Upper lobe of left lung (tissue), 6 donors: ENCODE measurements around the gene OBSCN. TPM values are rescaled to one million over a fixed set of nuclear protein-coding genes. Genes with fewer than 3 reads are reported as not detected.
"Not testable (repeated sequence)": the region's sequence is repeated elsewhere in the genome, so short reads cannot be mapped to it uniquely, and the experiment has no call there.

ENCODE experiments used
- ATAC-seq, 2 donors: fragments of 200-7000 bp; cut with Tn5 transposase; one replicate each; pipeline ENCODE4 v1.9.1; 2022; ENCODE audit warnings: mild to moderate bottlenecking in 2 of 2, moderate library complexity in 2 of 2; ENCODE audit not compliant: low FRiP score in 2 of 2
- DNase-seq, 2 donors: peaks; one replicate each; pipeline ENCODE4 v3.0.0-alpha.2; 2019 to 2020
- H3K27ac ChIP-seq, 4 donors: fragments of 200-600 bp; sonication (generic); one replicate each; pipeline ENCODE4 v1.5.1; 2016 to 2019
- H3K27me3 ChIP-seq, 4 donors: fragments of 200-600 bp; sonication (generic); one replicate each; pipeline ENCODE4 v1.5.1; 2017 to 2019
- H3K36me3 ChIP-seq, 4 donors: fragments of 200-600 bp; sonication (generic); one replicate each; pipeline ENCODE4 v1.5.1; 2016 to 2019
- H3K4me1 ChIP-seq, 4 donors: fragments of 200-600 bp; sonication (generic); one replicate each; pipeline ENCODE4 v1.5.1; 2018 to 2019
- H3K4me3 ChIP-seq, 4 donors: fragments of 200-600 bp; sonication (generic); one replicate each; pipeline ENCODE4 v1.5.1; 2017 to 2019; ENCODE audit warnings: mild to moderate bottlenecking in 2 of 4, moderate library complexity in 1 of 4
- H3K9me3 ChIP-seq, 4 donors: fragments of 200-600 bp; sonication (generic); one replicate each; pipeline ENCODE4 v1.5.1; 2018 to 2019
- CTCF ChIP-seq, 6 experiments: fragments of 450-650 bp in 4 of 6; fragments of 200-600 bp in 2 of 6; sonication (generic) in 2 of 6; IDR thresholded peaks; one replicate each; pipeline ENCODE4 v1.5.1; 2016 to 2019; ENCODE audit warnings: antibody characterized with exemption in 6 of 6
- EP300 ChIP-seq, 4 donors: sonication (generic); formaldehyde crosslinking; IDR thresholded peaks; one replicate each; pipeline ENCODE4 v1.5.1; 2017; ENCODE audit warnings: antibody characterized with exemption in 4 of 4, control low read depth in 2 of 4
- POLR2A ChIP-seq, 4 donors: fragments of 450-650 bp; IDR thresholded peaks; one replicate each; pipeline ENCODE4 v1.5.1; 2016 to 2017; ENCODE audit warnings: antibody characterized with exemption in 4 of 4, mild to moderate bottlenecking in 2 of 4
- POLR2AphosphoS5 ChIP-seq, 2 donors: sonication (generic); formaldehyde crosslinking; IDR thresholded peaks; one replicate each; pipeline ENCODE4 v1.5.1; 2017; ENCODE audit warnings: antibody characterized with exemption in 2 of 2
- WGBS, 2 donors: methylation state at CpG; one replicate each; pipeline ENCODE4 v1.1.5; 2017 to 2018; 5-methylcytosine and 5-hydroxymethylcytosine counted together
- total RNA-seq, 6 donors: library from RNA; depleted of rRNA in 4 of 6; stranded (reverse); fragments of >200 nt in 4 of 6; gene quantifications; one replicate each; pipeline versions ENCODE4 v1.1.0 to v1.2.1, GENCODE V29; 2016 to 2021
- donor health status: DM: no; HTN: no; CAD: no; lungs with moderate emphysema.
- donor health status: DM: no; HTN: yes; CAD: no; lungs with severe emphysema.

The OBSCN gene
- total RNA-seq, 6 donors from 2014 or later = 15.7 to 160 (median 47.0) TPM

GRCh38 chr1:228225740-228226139 lies 17.9 kb downstream of the OBSCN start:
- Histone ChIP-seq H3K27ac (no peak overlapping the region), H3K27me3 (no peaks in the 10 kb centered on the region), H3K4me3 (no peak overlapping the region), H3K4me1 (peaks cover 0 to 6% (median 0%) of the 10 kb centered on the region in 4 donors), H3K9me3 (peaks cover 4 to 17% (median 12%) of the 10 kb centered on the region in 4 donors), H3K36me3 (peaks cover 0 to 29% (median 26%) of the 10 kb centered on the region in 4 donors)
- no peak for DNase-seq
- 42 to 43% methylated on average over 2 of the region's 2 CpGs for WGBS, 2 donors
- no peak for TF ChIP-seq EP300 (IDR thresholded peaks at IDR 0.05)
- no peak for TF ChIP-seq CTCF (IDR thresholded peaks at IDR 0.05)
- TF ChIP-seq POLR2AphosphoS5 (IDR thresholded peaks at IDR 0.05) = no peak
- TF ChIP-seq POLR2A (IDR thresholded peaks at IDR 0.05) = no peak
- no peak for ATAC-seq

GRCh38 chr1:228226141-228226874 lies 18.5 kb downstream of the OBSCN start:
- 95 to 98% methylated on average over 4 to 7 of the region's 7 CpGs for WGBS, 2 donors
- Histone ChIP-seq H3K27me3 (no peaks in the 10 kb centered on the region), H3K27ac (no peak overlapping the region), H3K9me3 (peaks cover 4 to 17% (median 12%) of the 10 kb centered on the region in 4 donors), H3K4me3 (no peak overlapping the region), H3K4me1 (peaks cover 0 to 6% (median 0%) of the 10 kb centered on the region in 4 donors), H3K36me3 (peaks cover 0 to 29% (median 24%) of the 10 kb centered on the region in 4 donors)
- TF ChIP-seq EP300 (IDR thresholded peaks at IDR 0.05) (no peak), CTCF (IDR thresholded peaks at IDR 0.05) (no peak), POLR2A (IDR thresholded peaks at IDR 0.05) (no peak), POLR2AphosphoS5 (IDR thresholded peaks at IDR 0.05) (no peak)
- DNase-seq (no peak), ATAC-seq (no peak)

GRCh38 chr1:228226956-228227791 lies 19.3 kb downstream of the OBSCN start:
- peaks cover 0 to 6% (median 0%) of the 10 kb centered on the region in 4 donors for H3K4me1 ChIP-seq
- H3K9me3 ChIP-seq = peaks cover 4 to 17% (median 12%) of the 10 kb centered on the region in 4 donors
- H3K4me3 ChIP-seq = no peak overlapping the region
- no peaks in the 10 kb centered on the region for H3K27me3 ChIP-seq
- peaks cover 0 to 33% (median 25%) of the 10 kb centered on the region in 4 donors for H3K36me3 ChIP-seq
- TF ChIP-seq CTCF (IDR thresholded peaks at IDR 0.05) (no peak), POLR2A (IDR thresholded peaks at IDR 0.05) (no peak), EP300 (IDR thresholded peaks at IDR 0.05) (no peak), POLR2AphosphoS5 (IDR thresholded peaks at IDR 0.05) (no peak)
- DNase-seq (peak in 1 of 2 donors; percentile 24), ATAC-seq (no peak)
- WGBS, 2 donors = 61 to 73% methylated on average over 4 to 10 of the region's 10 CpGs
- H3K27ac ChIP-seq = peak overlapping the region in 1 of 4 donors; percentile 27

- H3K4me1 ChIP-seq, ATAC-seq, H3K4me3 ChIP-seq, H3K27me3 ChIP-seq, DNase-seq: not testable (repeated sequence)
- peak overlapping the region in 1 of 4 donors; percentile 54 for H3K27ac ChIP-seq
- peaks cover 4 to 22% (median 12%) of the 10 kb centered on the region in 4 donors for H3K9me3 ChIP-seq
- H3K36me3 ChIP-seq = peaks cover 0 to 36% (median 28%) of the 10 kb centered on the region in 4 donors
- WGBS, 2 donors = 97 to 100% methylated on average over 4 to 5 of the region's 5 CpGs
Measured at GRCh38 chr1:228228147-228228546, 20.3 kb downstream of the OBSCN start.

- peak in 1 of 2 donors; percentile 48 for TF ChIP-seq POLR2AphosphoS5 (IDR thresholded peaks at IDR 0.05)
- TF ChIP-seq EP300 (IDR thresholded peaks at IDR 0.05) = no peak
- DNase-seq (no peak), ATAC-seq (no peak)
- 69 to 87% methylated on average over 5 of the region's 5 CpGs for WGBS, 2 donors
- Histone ChIP-seq H3K9me3 (peaks cover 4 to 23% (median 12%) of the 10 kb centered on the region in 4 donors), H3K4me3 (no peak overlapping the region), H3K27me3 (no peaks in the 10 kb centered on the region), H3K36me3 (peaks cover 0 to 36% (median 28%) of the 10 kb centered on the region in 4 donors), H3K4me1 (peaks cover 0 to 6% (median 0%) of the 10 kb centered on the region in 4 donors), H3K27ac (peak overlapping the region in 1 of 4 donors; percentile 54)
Measured at GRCh38 chr1:228228601-228229074, 20.8 kb downstream of the OBSCN start.
